Ovary (tissue), 3 donors: Measurements from ENCODE around the gene GALNT13.

Experiments
- CTCF ChIP-seq, 3 donors: fragments of 450-650 bp in 2 of 3; fragments of 200-600 bp in 1 of 3; IDR thresholded peaks; one replicate each; pipeline versions ENCODE4 v1.5.1 to v1.8.0; 2016 to 2022; ENCODE audit warnings: antibody characterized with exemption in 3 of 3, mild to moderate bottlenecking in 1 of 3
- POLR2A ChIP-seq: fragments of 450-650 bp; IDR thresholded peaks from one replicate; pipeline ENCODE4 v1.6.1; 2017; ENCODE audit warnings: antibody characterized with exemption, mild to moderate bottlenecking, moderate library complexity
- donor health status: DM: no; HTN: no; CAD: no.

GRCh38 chr2:154402213-154402612, 530.5 kb downstream of the GALNT13 start:
- no peak for TF ChIP-seq POLR2A
- TF ChIP-seq CTCF (IDR thresholded peaks at IDR 0.05), result no peak
